ENCODE results near the gene PEX7. TPM values are rescaled to one million over a fixed set of nuclear protein-coding genes. Genes with fewer than 3 reads are reported as not detected.

The PEX7 gene
- total RNA-seq, 1 donor from 2014 or later, result 6.8 TPM

- CTCF ChIA-PET, result interaction anchor here (1.3 kb wide), 1 partner anchor 10 kb away, joined by 8 read pairs; the partner anchor contains the start of gene MAP3K5
- ATAC-seq (ENCODE audit: low read depth), result no peak
- H3K27ac Mint-ChIP-seq, result peak overlapping the region; percentile 30
- peaks cover 7% of the 10 kb centered on the region for H3K36me3 Mint-ChIP-seq (ENCODE audit: low read depth)
- H3K9me3 Mint-ChIP-seq, result no peaks in the 10 kb centered on the region
- no peak for TF ChIP-seq CTCF (IDR thresholded peaks at IDR 0.05)
- intact Hi-C loops (cut with micrococcal nuclease), result loop anchor here (5.0 kb wide), 1 partner anchor 40 kb away; the partner anchor contains the start of gene PEX7
- POLR2A ChIA-PET, result interaction anchor here (0.7 to 4.8 kb wide), 6 partner anchors 9 to 634 kb away, joined by 3 to 25 read pairs (median 4); partner anchors contain the start of gene MAP3K5
- no peak overlapping the region for H3K4me3 Mint-ChIP-seq
- no peak for DNase-seq
- peaks cover 66% of the 10 kb centered on the region for H3K4me1 Mint-ChIP-seq
- no peaks in the 10 kb centered on the region for H3K27me3 Mint-ChIP-seq
Measured at GRCh38 chr6:136782021-136782770, 40.2 kb upstream of the PEX7 start.

- TF ChIP-seq CTCF (IDR thresholded peaks at IDR 0.05), result no peak
- POLR2A ChIA-PET, result interaction anchor here (4.8 kb wide), 1 partner anchor 9 kb away, joined by 25 read pairs; the partner anchor contains the start of gene MAP3K5
- Mint-ChIP-seq H3K36me3 (ENCODE audit: low read depth) (peaks cover 9% of the 10 kb centered on the region), H3K9me3 (no peaks in the 10 kb centered on the region), H3K4me3 (no peak overlapping the region), H3K4me1 (peaks cover 73% of the 10 kb centered on the region), H3K27me3 (no peaks in the 10 kb centered on the region), H3K27ac (peak overlapping the region; percentile 93)
- DNase-seq (no peak), ATAC-seq (ENCODE audit: low read depth) (no peak)
- intact Hi-C loops (cut with micrococcal nuclease), result loop anchor here (5.0 kb wide), 1 partner anchor 39 kb away; the partner anchor contains the start of gene PEX7
- CTCF ChIA-PET, result interaction anchor here (1.3 to 4.8 kb wide), 2 partner anchors 9 to 139 kb away, joined by 8 to 38 read pairs (median 21); partner anchors contain the start of gene MAP3K5
Measured at GRCh38 chr6:136783021-136783420, 39.4 kb upstream of the PEX7 start.

GRCh38 chr6:136783495-136784270 is 38.7 kb upstream of the PEX7 start:
- ATAC-seq (ENCODE audit: low read depth) (peak; percentile 95), DNase-seq (peak; percentile 39)
- Mint-ChIP-seq H3K4me1 (peaks cover 80% of the 10 kb centered on the region), H3K9me3 (no peaks in the 10 kb centered on the region), H3K4me3 (peak overlapping the region; percentile 85), H3K27ac (peak overlapping the region; percentile 93), H3K27me3 (no peaks in the 10 kb centered on the region), H3K36me3 (ENCODE audit: low read depth) (peaks cover 16% of the 10 kb centered on the region)
- intact Hi-C loops (cut with micrococcal nuclease), result loop anchor here (1.0 to 5.0 kb wide), 4 partner anchors 7 to 39 kb away; partner anchors contain the start of genes MAP3K5 and PEX7
- ChIA-PET CTCF (interaction anchor here (1.8 to 4.8 kb wide), 2 partner anchors 9 to 139 kb away, joined by 21 to 38 read pairs; partner anchors contain the start of gene MAP3K5), POLR2A (interaction anchor here (0.6 to 4.8 kb wide), 4 partner anchors 8 to 495 kb away, joined by 3 to 25 read pairs (median 4); partner anchors contain the start of gene MAP3K5)
- TF ChIP-seq CTCF (IDR thresholded peaks at IDR 0.05), result no peak

DNA sequence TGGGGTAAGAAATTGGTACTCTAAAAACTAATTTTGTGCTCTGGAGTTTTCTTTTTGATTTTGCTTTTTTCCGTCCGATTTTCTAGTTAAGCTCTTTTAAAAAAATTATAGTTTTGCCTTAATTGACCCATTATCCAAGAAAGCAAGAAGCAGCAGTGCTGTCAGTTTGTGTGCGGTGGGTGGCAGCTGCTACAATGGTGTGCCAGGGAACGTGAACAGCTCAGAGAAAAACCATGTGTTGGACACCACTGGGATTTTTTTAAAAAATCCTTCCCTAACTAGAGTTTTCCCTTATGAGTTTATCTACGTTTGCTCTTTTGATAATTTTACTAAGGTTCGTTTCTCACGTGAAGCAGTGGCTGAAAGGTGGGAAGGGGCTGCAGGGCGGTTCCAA is 38.1 kb upstream of the PEX7 start:
- ATAC-seq (ENCODE audit: low read depth) (no peak), DNase-seq (no peak)
- Mint-ChIP-seq H3K9me3 (no peaks in the 10 kb centered on the region), H3K36me3 (ENCODE audit: low read depth) (peaks cover 16% of the 10 kb centered on the region), H3K4me3 (peak overlapping the region; percentile 85), H3K27ac (peak overlapping the region; percentile 93), H3K27me3 (no peaks in the 10 kb centered on the region), H3K4me1 (peaks cover 84% of the 10 kb centered on the region)
- CTCF ChIA-PET, result interaction anchor here (1.8 to 4.8 kb wide), 2 partner anchors 8 to 140 kb away, joined by 21 to 38 read pairs; partner anchors contain the start of gene MAP3K5
- POLR2A ChIA-PET, result interaction anchor here (0.6 to 4.8 kb wide), 5 partner anchors 8 to 496 kb away, joined by 3 to 25 read pairs (median 4); partner anchors contain the start of gene MAP3K5
- TF ChIP-seq CTCF (IDR thresholded peaks at IDR 0.05), result no peak
- intact Hi-C loops (cut with micrococcal nuclease), result loop anchor here (1.0 to 5.0 kb wide), 4 partner anchors 8 to 38 kb away; partner anchors contain the start of genes MAP3K5 and PEX7
